SU-DHL-6 (cell line): ENCODE results near the gene PREX1.

ENCODE experiments used
- H2AFZ ChIP-seq: fragments of 200-600 bp; sonication (generic); 2 replicates; pipeline ENCODE4 v1.6.1; 2014; ENCODE audit warnings: low read depth, mild to moderate bottlenecking, moderate library complexity, mixed read lengths, antibody characterized with exemption, low read length; ENCODE audit not compliant: severe bottlenecking
- H3F3A ChIP-seq: fragments of 200-600 bp; shearing (Covaris generic); 2 replicates; pipeline ENCODE4 v1.6.0; 2016; ENCODE audit warnings: antibody characterized with exemption, mild to moderate bottlenecking; ENCODE audit not compliant: insufficient read depth
- H3K27ac ChIP-seq: fragments of 200-600 bp; sonication (generic); 2 replicates; pipeline ENCODE4 v1.5.1; 2016; ENCODE audit warnings: low read depth, mild to moderate bottlenecking, low read length, moderate library complexity, mixed read lengths
- H3K27me3 ChIP-seq: fragments of 200-600 bp; sonication (generic), shearing (Covaris generic); 2 replicates; pipeline ENCODE4 v1.6.0; 2014; ENCODE audit warnings: mild to moderate bottlenecking, low read length
- H3K36me3 ChIP-seq: fragments of 200-600 bp; sonication (generic); 2 replicates; pipeline ENCODE4 v1.6.1; 2014; ENCODE audit warnings: mild to moderate bottlenecking, low read length, mixed read lengths
- H3K4me2 ChIP-seq: fragments of 300-600, 200-600 bp; shearing (Covaris generic), sonication (generic); 2 replicates; pipeline ENCODE4 v1.6.0; 2014; ENCODE audit warnings: low read length, low read depth, mild to moderate bottlenecking; ENCODE audit not compliant: poor library complexity, severe bottlenecking
- H3K4me3 ChIP-seq: fragments of 200-600 bp; sonication (generic); 2 replicates; pipeline ENCODE4 v1.5.1; 2014; ENCODE audit warnings: antibody characterized with exemption, low read length, mild to moderate bottlenecking, mixed read lengths; ENCODE audit not compliant: insufficient read depth, poor library complexity, severe bottlenecking
- H3K79me2 ChIP-seq: fragments of 200-600 bp; sonication (generic); 2 replicates; pipeline ENCODE4 v1.6.1; 2014; ENCODE audit warnings: mild to moderate bottlenecking, low read length, moderate library complexity; ENCODE audit not compliant: insufficient read depth
- H3K9ac ChIP-seq: fragments of 200-600 bp; sonication (generic); 2 replicates; pipeline ENCODE4 v1.7.0; 2014; ENCODE audit warnings: mild to moderate bottlenecking, low read length
- H3K9me2 ChIP-seq: fragments of 200-600 bp; sonication (generic); replicated peaks from 2 replicates; pipeline ENCODE4 v1.6.1; 2014; ENCODE audit warnings: low read length; ENCODE audit not compliant: insufficient read depth
- H3K9me3 ChIP-seq: fragments of 200-600 bp; sonication (generic); 2 replicates; pipeline ENCODE4 v1.6.1; 2014; ENCODE audit warnings: low read length, mixed read lengths; ENCODE audit not compliant: insufficient read depth
- H4K20me1 ChIP-seq: fragments of 200-600 bp; sonication (generic); 2 replicates; pipeline ENCODE4 v1.6.1; 2014; ENCODE audit warnings: low read depth, mild to moderate bottlenecking, antibody characterized with exemption, low read length, moderate library complexity, mixed read lengths
- CTCF ChIP-seq: fragments of 200-600 bp; sonication (generic); IDR thresholded peaks from one replicate; pipeline ENCODE4 v1.5.1; 2017; ENCODE audit warnings: antibody characterized with exemption, mild to moderate bottlenecking, low read length, moderate library complexity; ENCODE audit not compliant: insufficient read depth, poor library complexity, severe bottlenecking
- EZH2phosphoT487 ChIP-seq: fragments of 200-600 bp; sonication (generic), shearing (Covaris generic); conservative IDR thresholded peaks from 2 replicates; pipeline ENCODE4 v1.6.1; 2018; ENCODE audit warnings: mild to moderate bottlenecking, antibody characterized with exemption, low read length, moderate library complexity, mixed read lengths

Gene PREX1

GRCh38 chr20:48604426-48604825 lies 223.4 kb downstream of the PREX1 start:
- H3F3A ChIP-seq, result no peaks in the 10 kb centered on the region

GRCh38 chr20:48603819-48604405 lies 223.9 kb downstream of the PREX1 start:
- Histone ChIP-seq H3K9me3 (no peaks in the 10 kb centered on the region), H2AFZ (no peak overlapping the region), H3K27ac (no peak overlapping the region), H3K36me3 (no peaks in the 10 kb centered on the region), H3K9me2 (no peaks in the 10 kb centered on the region), H3K9ac (no peak overlapping the region), H3F3A (no peaks in the 10 kb centered on the region), H3K4me3 (no peak overlapping the region), H3K4me2 (no peak overlapping the region), H3K27me3 (no peaks in the 10 kb centered on the region), H4K20me1 (no peaks in the 10 kb centered on the region), H3K79me2 (no peaks in the 10 kb centered on the region)
- TF ChIP-seq CTCF, result no peak
- no peak for TF ChIP-seq EZH2phosphoT487

More at GRCh38 chr20:48604426-48604825, 223.4 kb downstream of the PREX1 start:
- Histone ChIP-seq H3K27me3 (no peaks in the 10 kb centered on the region), H3K79me2 (no peaks in the 10 kb centered on the region), H3K27ac (no peak overlapping the region), H3K4me3 (no peak overlapping the region), H4K20me1 (no peaks in the 10 kb centered on the region), H3K9me3 (no peaks in the 10 kb centered on the region), H3K36me3 (no peaks in the 10 kb centered on the region), H3K9me2 (no peaks in the 10 kb centered on the region), H3K4me2 (no peak overlapping the region), H3K9ac (no peak overlapping the region), H2AFZ (no peak overlapping the region)
- TF ChIP-seq CTCF (no peak), EZH2phosphoT487 (no peak)

GRCh38 chr20:48603116-48603818 lies 224.5 kb downstream of the PREX1 start:
- no peak for TF ChIP-seq CTCF
- H3K9ac ChIP-seq, result no peak overlapping the region
- no peak overlapping the region for H3K4me2 ChIP-seq
- H3K79me2 ChIP-seq, result no peaks in the 10 kb centered on the region
- no peaks in the 10 kb centered on the region for H3K9me2 ChIP-seq
- H3K27me3 ChIP-seq, result no peaks in the 10 kb centered on the region
- no peaks in the 10 kb centered on the region for H4K20me1 ChIP-seq
- H3F3A ChIP-seq, result no peaks in the 10 kb centered on the region
- H3K9me3 ChIP-seq, result no peaks in the 10 kb centered on the region
- no peak overlapping the region for H3K4me3 ChIP-seq
- no peak overlapping the region for H2AFZ ChIP-seq
- H3K27ac ChIP-seq, result no peak overlapping the region
- H3K36me3 ChIP-seq, result no peaks in the 10 kb centered on the region
